OCI-LY3 (cell line): ENCODE data around the gene AMELY.

Experiments
- H2AFZ ChIP-seq: fragments of 200-600, 300-600 bp; shearing (Covaris generic); 2 replicates; pipeline ENCODE4 v1.6.0; 2014; ENCODE audit warnings: antibody characterized with exemption, low read depth, low read length
- H3K27ac ChIP-seq: fragments of 200-600, 300-600 bp; sonication (generic); 2 replicates; pipeline ENCODE4 v1.5.1; 2014; ENCODE audit warnings: mild to moderate bottlenecking, low read length, moderate library complexity, mixed read lengths
- H3K27me3 ChIP-seq: fragments of 200-600, 300-600 bp; sonication (generic); 2 replicates; pipeline ENCODE4 v1.6.1; 2014; ENCODE audit warnings: low read depth, low read length, mixed read lengths
- H3K36me3 ChIP-seq: fragments of 200-600, 300-600 bp; sonication (generic); replicated peaks from 2 replicates; pipeline ENCODE3; 2014; ENCODE audit warnings: low read depth, low read length, mixed read lengths
- H3K4me1 ChIP-seq: fragments of 300-600, 200-600 bp; sonication (generic); 2 replicates; pipeline ENCODE4 v1.6.1; 2014; ENCODE audit warnings: low read length, mixed read lengths
- H3K4me2 ChIP-seq: fragments of 200-600, 300-600 bp; sonication (generic); 2 replicates; pipeline ENCODE4 v1.6.1; 2014; ENCODE audit warnings: low read length, mixed read lengths
- H3K4me3 ChIP-seq: fragments of 300-600, 200-600 bp; sonication (generic); 2 replicates; pipeline ENCODE4 v1.5.1; 2014; ENCODE audit warnings: antibody characterized with exemption, mild to moderate bottlenecking, low read length, moderate library complexity
- H3K79me2 ChIP-seq: fragments of 300-600, 200-600 bp; shearing (Covaris generic); 2 replicates; pipeline ENCODE4 v1.6.1; 2014; ENCODE audit warnings: mild to moderate bottlenecking, low read length, mixed read lengths
- H3K9ac ChIP-seq: fragments of 300-600, 200-600 bp; shearing (Covaris generic); 2 replicates; pipeline ENCODE4 v1.6.0; 2014; ENCODE audit warnings: mild to moderate bottlenecking, low read length, moderate library complexity
- H3K9me3 ChIP-seq: fragments of 200-600, 300-600 bp; shearing (Covaris generic); 2 replicates; pipeline ENCODE4 v1.6.1; 2014; ENCODE audit warnings: low read length, mixed read lengths; ENCODE audit not compliant: insufficient read depth
- H4K20me1 ChIP-seq: fragments of 200-600, 300-600 bp; sonication (generic); 2 replicates; pipeline ENCODE4 v1.6.1; 2016; ENCODE audit warnings: low read length, mixed read lengths; ENCODE audit not compliant: insufficient read depth
- EZH2phosphoT487 ChIP-seq: fragments of 200-600 bp; shearing (Covaris generic); IDR thresholded peaks from 2 replicates; pipeline ENCODE4 v1.6.1; 2018; ENCODE audit warnings: antibody characterized with exemption, mixed run types, low read depth
- TF ChIP-seq, protein P1 (sequence below): fragments of 200-600, 300-600 bp; sonication (generic); IDR thresholded peaks from 2 replicates; pipeline ENCODE4 v1.5.1; 2014; ENCODE audit warnings: antibody characterized with exemption, low read length, low read depth

Gene AMELY

GRCh38 chrY:6935497-6935896 lies 23.9 kb upstream of the AMELY start:
- Histone ChIP-seq H3K4me2 (no peak overlapping the region), H3K27ac (no peak overlapping the region), H3K36me3 (no peaks in the 10 kb centered on the region), H3K27me3 (no peaks in the 10 kb centered on the region), H3K9ac (no peak overlapping the region), H3K4me1 (no peaks in the 10 kb centered on the region), H2AFZ (no peak overlapping the region), H4K20me1 (no peaks in the 10 kb centered on the region), H3K9me3 (no peaks in the 10 kb centered on the region), H3K4me3 (no peak overlapping the region), H3K79me2 (no peaks in the 10 kb centered on the region)
- TF ChIP-seq, protein P1, sequence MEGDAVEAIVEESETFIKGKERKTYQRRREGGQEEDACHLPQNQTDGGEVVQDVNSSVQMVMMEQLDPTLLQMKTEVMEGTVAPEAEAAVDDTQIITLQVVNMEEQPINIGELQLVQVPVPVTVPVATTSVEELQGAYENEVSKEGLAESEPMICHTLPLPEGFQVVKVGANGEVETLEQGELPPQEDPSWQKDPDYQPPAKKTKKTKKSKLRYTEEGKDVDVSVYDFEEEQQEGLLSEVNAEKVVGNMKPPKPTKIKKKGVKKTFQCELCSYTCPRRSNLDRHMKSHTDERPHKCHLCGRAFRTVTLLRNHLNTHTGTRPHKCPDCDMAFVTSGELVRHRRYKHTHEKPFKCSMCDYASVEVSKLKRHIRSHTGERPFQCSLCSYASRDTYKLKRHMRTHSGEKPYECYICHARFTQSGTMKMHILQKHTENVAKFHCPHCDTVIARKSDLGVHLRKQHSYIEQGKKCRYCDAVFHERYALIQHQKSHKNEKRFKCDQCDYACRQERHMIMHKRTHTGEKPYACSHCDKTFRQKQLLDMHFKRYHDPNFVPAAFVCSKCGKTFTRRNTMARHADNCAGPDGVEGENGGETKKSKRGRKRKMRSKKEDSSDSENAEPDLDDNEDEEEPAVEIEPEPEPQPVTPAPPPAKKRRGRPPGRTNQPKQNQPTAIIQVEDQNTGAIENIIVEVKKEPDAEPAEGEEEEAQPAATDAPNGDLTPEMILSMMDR = no peak
- no peak for TF ChIP-seq EZH2phosphoT487

- H3K4me1 ChIP-seq = no peaks in the 10 kb centered on the region
- TF ChIP-seq, protein P1 = no peak
- no peak for TF ChIP-seq EZH2phosphoT487
- no peaks in the 10 kb centered on the region for H3K9me3 ChIP-seq
- no peaks in the 10 kb centered on the region for H4K20me1 ChIP-seq
- no peak overlapping the region for H3K9ac ChIP-seq
- no peak overlapping the region for H3K4me2 ChIP-seq
- H3K27me3 ChIP-seq = no peaks in the 10 kb centered on the region
- no peak overlapping the region for H2AFZ ChIP-seq
- H3K36me3 ChIP-seq = no peaks in the 10 kb centered on the region
- H3K79me2 ChIP-seq = no peaks in the 10 kb centered on the region
- H3K27ac ChIP-seq = no peak overlapping the region
- no peak overlapping the region for H3K4me3 ChIP-seq
Observed at GRCh38 chrY:6931779-6932396, 20.3 kb upstream of the AMELY start.

- TF ChIP-seq EZH2phosphoT487 = no peak
- TF ChIP-seq, protein P1 = no peak
- no peaks in the 10 kb centered on the region for H4K20me1 ChIP-seq
Observed at GRCh38 chrY:6929237-6929636, 17.7 kb upstream of the AMELY start.

GRCh38 chrY:6928265-6928664 lies 16.7 kb upstream of the AMELY start:
- H3K4me2 ChIP-seq = no peak overlapping the region
- no peak for TF ChIP-seq EZH2phosphoT487
- TF ChIP-seq, protein P1 = no peak
- no peaks in the 10 kb centered on the region for H3K4me1 ChIP-seq

More at GRCh38 chrY:6929237-6929636, 17.7 kb upstream of the AMELY start:
- no peaks in the 10 kb centered on the region for H3K9me3 ChIP-seq
- H2AFZ ChIP-seq = no peak overlapping the region
- H3K36me3 ChIP-seq = no peaks in the 10 kb centered on the region
- no peak overlapping the region for H3K9ac ChIP-seq
- H3K79me2 ChIP-seq = no peaks in the 10 kb centered on the region
- no peaks in the 10 kb centered on the region for H3K27me3 ChIP-seq
- H3K27ac ChIP-seq = no peak overlapping the region
- no peaks in the 10 kb centered on the region for H3K4me1 ChIP-seq
- no peak overlapping the region for H3K4me2 ChIP-seq
- H3K4me3 ChIP-seq = no peak overlapping the region

More at GRCh38 chrY:6928265-6928664, 16.7 kb upstream of the AMELY start:
- no peak overlapping the region for H3K27ac ChIP-seq
- H3K27me3 ChIP-seq = no peaks in the 10 kb centered on the region
- H3K4me3 ChIP-seq = no peak overlapping the region
- H3K9me3 ChIP-seq = no peaks in the 10 kb centered on the region
- no peaks in the 10 kb centered on the region for H3K36me3 ChIP-seq
- H3K9ac ChIP-seq = no peak overlapping the region
- no peaks in the 10 kb centered on the region for H4K20me1 ChIP-seq
- no peak overlapping the region for H2AFZ ChIP-seq
- no peaks in the 10 kb centered on the region for H3K79me2 ChIP-seq
